ENCODE data around the gene ETV6.

ETV6 gene

GRCh38 chr12:11799502-11799873, 150.0 kb downstream of the ETV6 start:
- no peak for DNase-seq (ENCODE audit: low read depth in 3 of 3)

GRCh38 chr12:11801643-11802042, 152.2 kb downstream of the ETV6 start:
- no peak for DNase-seq (ENCODE audit: low read depth in 3 of 3)

- DNase-seq (ENCODE audit: low read depth in 3 of 3): no peak
Observed at GRCh38 chr12:11804130-11804529, 154.7 kb downstream of the ETV6 start.

- no peak for DNase-seq (ENCODE audit: low read depth in 3 of 3)
Observed at GRCh38 chr12:11805043-11805442, 155.6 kb downstream of the ETV6 start.

DNA sequence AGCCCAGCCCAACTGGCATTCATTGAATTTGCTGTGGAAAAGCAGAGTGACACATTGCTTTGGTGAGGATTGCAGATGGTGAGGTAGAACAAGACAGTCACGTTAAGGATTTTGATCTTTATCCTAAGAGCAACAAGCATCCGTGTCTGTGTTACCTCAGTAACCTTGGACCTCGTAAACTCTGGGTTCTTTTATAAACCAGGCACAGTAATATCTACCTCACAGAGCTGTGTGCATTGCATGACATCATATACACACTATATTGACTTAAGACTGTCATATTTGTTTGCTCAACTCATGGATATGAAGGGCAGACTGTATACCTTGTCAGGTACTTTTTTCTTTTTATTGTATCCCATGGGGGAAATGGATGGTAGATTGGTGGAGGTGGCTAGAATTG, 156.2 kb downstream of the ETV6 start:
- DNase-seq (ENCODE audit: low read depth in 3 of 3): no peak

DNA sequence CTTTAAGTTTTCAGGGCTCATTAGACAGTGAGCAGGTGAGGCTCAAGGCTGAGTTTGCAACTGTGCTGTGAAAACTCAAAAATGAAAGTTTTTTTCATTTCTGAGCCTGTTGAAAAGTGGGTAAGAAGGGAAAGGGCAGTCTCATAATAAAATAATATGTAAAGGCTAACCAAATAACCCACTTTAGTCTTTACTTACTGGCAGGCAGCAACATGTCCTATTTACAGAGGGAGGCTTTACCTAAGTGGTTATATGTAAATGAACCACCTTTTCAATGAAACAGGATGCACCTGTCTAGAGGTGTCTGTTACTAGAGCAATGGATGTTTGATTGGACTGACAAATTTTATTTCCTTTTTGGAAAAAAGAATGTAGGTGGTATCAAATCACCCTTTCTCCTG, 158.0 kb downstream of the ETV6 start:
- DNase-seq (ENCODE audit: low read depth in 3 of 3): no peak

GRCh38 chr12:11808931-11809330, 159.5 kb downstream of the ETV6 start:
- no peak for DNase-seq (ENCODE audit: low read depth in 3 of 3)

GRCh38 chr12:11810206-11810545, 160.7 kb downstream of the ETV6 start:
- no peak for DNase-seq (ENCODE audit: low read depth in 3 of 3)

- no peak for DNase-seq (ENCODE audit: low read depth in 3 of 3)
Observed at GRCh38 chr12:11811008-11811407, 161.5 kb downstream of the ETV6 start.

DNA sequence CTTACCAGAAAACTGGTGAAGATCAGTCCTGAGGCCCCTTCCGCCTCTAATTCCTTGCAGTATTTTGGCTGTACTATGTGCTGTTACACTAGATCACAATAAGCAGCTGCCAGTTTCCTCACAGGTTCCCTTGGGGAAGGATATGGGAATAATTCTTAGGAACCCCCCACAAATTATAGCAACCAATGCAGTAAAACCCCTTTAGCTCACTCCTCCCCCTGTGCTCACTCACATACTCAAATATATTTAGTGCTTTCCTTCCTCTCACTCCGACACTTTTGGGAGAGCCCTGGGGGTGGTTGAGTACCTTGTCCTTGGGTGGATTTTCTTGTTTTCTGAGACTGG, 162.7 kb downstream of the ETV6 start:
- no peak for DNase-seq (ENCODE audit: low read depth in 3 of 3)

DNA sequence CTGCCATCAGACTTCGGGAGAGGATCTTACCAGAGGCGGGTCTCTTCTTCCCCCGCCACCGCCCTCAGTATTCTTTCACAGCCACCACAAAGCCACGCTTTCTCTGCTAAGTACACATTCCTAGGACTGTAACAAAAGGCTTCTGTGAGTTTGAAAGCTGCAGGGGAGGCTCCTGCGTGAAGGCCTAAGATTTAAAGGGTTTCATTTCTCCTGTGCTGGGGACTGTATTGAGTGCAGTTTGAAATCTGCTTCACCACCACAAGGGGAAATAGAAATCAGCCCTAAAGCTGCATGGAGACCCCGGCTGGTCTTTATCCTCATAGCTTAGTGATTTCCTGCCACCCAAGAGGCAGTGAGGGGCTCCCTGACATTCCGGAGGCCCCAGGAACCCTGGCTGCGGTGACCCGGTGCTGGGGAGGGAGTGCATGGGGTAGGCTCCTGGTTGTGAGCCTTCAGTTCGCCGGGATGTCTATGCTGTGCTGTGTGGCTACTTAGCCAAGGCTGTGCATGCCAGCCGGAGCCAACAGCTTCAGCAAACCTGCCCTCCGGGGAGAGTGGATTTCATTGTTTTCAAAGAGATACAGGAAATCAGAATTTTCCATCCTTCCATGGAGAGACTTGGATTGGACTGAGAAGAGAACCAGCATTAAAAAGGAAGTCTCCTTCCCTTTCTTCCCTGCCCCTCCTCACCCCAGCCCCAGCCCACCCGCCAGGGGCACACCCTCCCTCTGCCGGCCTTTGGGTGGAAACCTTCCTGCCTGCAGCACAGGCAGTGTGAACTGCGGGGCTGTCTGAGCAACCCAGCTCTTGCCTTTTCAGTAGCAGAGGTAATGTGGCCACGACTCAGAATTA, 163.3 kb downstream of the ETV6 start:
- no peak for DNase-seq (ENCODE audit: low read depth in 3 of 3)

DNA sequence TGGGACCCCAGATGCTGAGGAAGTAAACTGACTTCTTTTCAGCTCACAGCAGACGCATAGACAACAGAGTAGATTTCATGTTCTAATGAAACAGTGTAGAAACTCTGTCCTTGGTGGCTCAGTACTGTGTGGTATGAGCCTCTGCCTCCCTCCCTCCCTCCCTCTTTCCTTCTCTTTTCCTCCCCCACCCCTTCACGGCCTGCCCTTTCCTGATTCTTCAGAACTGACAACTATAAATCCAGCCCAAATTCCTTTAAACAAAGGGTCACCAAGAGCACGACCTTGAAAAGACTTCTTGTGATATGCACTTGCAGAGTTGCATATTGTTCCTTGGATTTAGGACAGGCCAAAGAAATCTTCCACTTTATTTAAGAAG, 164.0 kb downstream of the ETV6 start:
- DNase-seq (ENCODE audit: low read depth in 3 of 3): no peak

DNA sequence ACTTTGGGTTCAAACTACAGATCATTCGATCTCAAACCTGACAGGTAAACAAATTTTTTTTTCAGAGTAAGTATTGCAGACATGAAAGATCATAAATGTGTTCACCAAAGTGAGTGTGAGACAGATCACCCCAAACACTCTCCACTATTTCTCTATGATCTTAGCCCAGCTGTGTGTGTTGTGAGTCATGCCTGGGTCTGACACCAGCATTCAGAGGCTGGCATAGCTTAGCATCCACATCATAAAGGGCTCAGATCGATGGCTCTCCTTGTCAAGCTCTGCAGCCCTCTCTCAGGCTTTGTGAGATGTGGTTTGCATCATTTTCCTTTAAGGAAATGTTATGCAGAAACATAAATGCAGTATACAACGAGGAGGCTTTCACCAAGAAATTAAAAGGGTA, 164.9 kb downstream of the ETV6 start:
- no peak for DNase-seq (ENCODE audit: low read depth in 3 of 3)

- no peak for DNase-seq (ENCODE audit: low read depth in 3 of 3)
Observed at GRCh38 chr12:11815397-11815796, 165.9 kb downstream of the ETV6 start.

- no peak for DNase-seq (ENCODE audit: low read depth in 3 of 3)
Observed at GRCh38 chr12:11819643-11820042, 170.2 kb downstream of the ETV6 start.

GRCh38 chr12:11820476-11820875, 171.0 kb downstream of the ETV6 start:
- no peak for DNase-seq (ENCODE audit: low read depth in 3 of 3)

GRCh38 chr12:11821386-11822080, 172.1 kb downstream of the ETV6 start:
- DNase-seq (ENCODE audit: low read depth in 3 of 3): no peak

DNA sequence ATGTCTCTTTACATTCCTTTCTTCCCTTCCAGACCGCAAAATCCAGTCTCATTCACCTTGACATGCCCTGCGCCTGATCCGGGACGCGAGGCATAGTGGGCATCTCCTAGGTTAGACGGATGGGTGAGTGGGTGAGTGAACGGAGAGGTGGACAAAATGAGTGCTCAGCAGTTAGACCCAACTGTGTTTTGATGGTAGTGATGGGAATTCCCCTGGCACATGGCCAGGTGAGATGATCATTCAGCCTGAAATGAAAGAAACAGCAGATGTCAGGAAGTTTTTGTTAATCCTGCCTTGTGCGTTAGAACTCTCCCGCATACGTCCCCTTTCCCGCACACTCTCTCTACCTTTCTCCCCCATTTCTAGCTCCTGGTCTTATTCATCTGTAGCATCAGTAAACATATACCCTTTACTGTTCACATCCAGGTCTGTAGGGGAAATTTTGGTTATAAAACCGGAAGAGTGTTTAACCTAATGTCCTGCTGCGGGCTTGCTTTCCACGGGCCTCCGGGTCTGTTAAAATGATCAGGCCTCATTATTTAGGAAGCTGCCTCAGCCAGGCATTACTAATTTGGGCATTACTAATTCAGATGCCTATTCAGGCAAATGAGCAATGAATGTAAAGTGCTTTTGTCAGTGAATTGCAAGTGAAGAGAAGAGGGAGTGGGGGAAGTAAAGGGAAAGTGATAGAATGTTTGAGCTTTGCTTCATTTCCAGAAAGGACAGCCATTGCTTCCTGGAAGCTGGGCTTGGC, 172.8 kb downstream of the ETV6 start:
- peak; percentile 22 to 52 (median 47) for DNase-seq (ENCODE audit: low read depth in 3 of 3)

GRCh38 chr12:11823043-11823442, 173.6 kb downstream of the ETV6 start:
- DNase-seq (ENCODE audit: low read depth in 3 of 3): no peak

DNA sequence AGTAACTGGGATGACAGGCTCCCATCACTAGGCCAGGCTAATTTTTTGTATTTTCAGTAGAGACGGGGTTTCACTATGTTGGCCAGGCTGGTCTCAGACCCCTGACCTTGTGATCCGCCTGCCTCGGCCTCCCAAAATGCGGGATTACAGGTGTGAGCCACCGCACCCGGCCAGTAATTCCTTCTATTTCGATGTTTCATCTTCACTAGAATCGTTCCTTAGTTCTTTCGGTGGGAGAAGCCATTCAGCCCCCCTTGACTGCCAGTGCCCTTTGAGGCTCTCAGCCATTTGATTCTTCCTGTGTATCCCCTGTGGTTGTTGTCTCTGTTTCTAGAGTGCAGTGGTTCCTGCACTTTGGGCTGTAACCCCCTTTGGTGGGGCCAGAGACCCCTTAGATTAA, 174.1 kb downstream of the ETV6 start:
- DNase-seq (ENCODE audit: low read depth in 3 of 3): no peak

- DNase-seq (ENCODE audit: low read depth in 3 of 3): no peak
Observed at GRCh38 chr12:11824069-11824468, 174.6 kb downstream of the ETV6 start.

- DNase-seq (ENCODE audit: low read depth in 3 of 3): no peak
Observed at GRCh38 chr12:11824736-11825135, 175.3 kb downstream of the ETV6 start.

DNA sequence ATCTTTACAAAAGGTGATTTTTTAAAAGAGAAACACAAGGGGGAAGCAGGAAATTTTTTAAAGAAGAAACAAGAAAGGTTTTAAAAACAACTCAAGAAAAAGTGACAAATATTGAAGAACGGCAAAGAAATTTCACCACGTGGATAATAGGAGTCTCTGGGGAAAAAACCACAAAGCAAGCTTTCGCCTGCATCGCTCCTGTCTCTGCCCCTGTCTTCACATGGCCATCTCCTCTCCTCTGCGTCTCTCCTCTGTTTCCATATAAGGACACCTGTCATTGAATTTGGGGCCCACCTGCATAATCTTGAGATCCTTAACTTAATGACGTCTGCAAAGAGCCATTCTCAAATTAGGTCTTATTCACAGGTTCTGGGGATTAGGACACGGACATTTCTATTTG, 175.8 kb downstream of the ETV6 start:
- DNase-seq (ENCODE audit: low read depth in 3 of 3): no peak
